Kidney (tissue), 14 donors: ENCODE data around the gene GPRIN3. TPM values are rescaled to one million over a fixed set of nuclear protein-coding genes. Genes with fewer than 3 reads are reported as not detected.
"Not testable (repeated sequence)": the region's sequence is repeated elsewhere in the genome, so short reads cannot be mapped to it uniquely, and the experiment has no call there.

Experiments
- DNase-seq, 5 donors: peaks; one replicate each; pipeline ENCODE4 v3.0.0-alpha.2; 2013 to 2020
- FAIRE-seq: peaks from 2 replicates; lab custom pipeline; 2012; peaks lifted over from hg19 to GRCh38; lab: Jason Lieb, UNC
- H3K27ac ChIP-seq, 2 donors: one replicate each; pipeline ENCODE4 v1.7.0; 2013; ENCODE audit warnings: low read depth in 2 of 2, low read length in 2 of 2, inconsistent platforms in 1 of 2
- H3K27me3 ChIP-seq: one replicate; pipeline ENCODE4 v1.7.1; 2013; ENCODE audit warnings: low read length, inconsistent platforms; ENCODE audit not compliant: control insufficient read depth, insufficient read depth
- H3K36me3 ChIP-seq, 3 donors: one replicate each; pipeline versions ENCODE4 v1.7.0 to v1.7.1; 2013; ENCODE audit warnings: low read length in 3 of 3, control low read depth in 1 of 3, inconsistent platforms in 1 of 3; ENCODE audit not compliant: insufficient read depth in 3 of 3, control insufficient read depth in 2 of 3
- H3K4me1 ChIP-seq, 3 donors: one replicate each; pipeline versions ENCODE4 v1.7.0 to v1.7.1; 2013; ENCODE audit warnings: low read length in 3 of 3, inconsistent platforms in 1 of 3, low read depth in 1 of 3; ENCODE audit not compliant: control insufficient read depth in 2 of 3, insufficient read depth in 2 of 3
- H3K4me3 ChIP-seq, 3 donors: one replicate each; pipeline versions ENCODE4 v1.7.0 to v1.8.1; 2013; ENCODE audit warnings: low read length in 3 of 3, control low read depth in 1 of 3, inconsistent platforms in 1 of 3
- H3K9ac ChIP-seq, 3 donors: one replicate each; pipeline versions ENCODE4 v1.7.0 to v1.7.1; 2013; ENCODE audit warnings: low read length in 3 of 3, control low read depth in 1 of 3, inconsistent platforms in 1 of 3
- H3K9me3 ChIP-seq, 3 donors: one replicate each; pipeline versions ENCODE4 v1.7.0 to v1.7.1; 2013; ENCODE audit warnings: low read length in 3 of 3, control low read depth in 1 of 3, inconsistent platforms in 1 of 3; ENCODE audit not compliant: control insufficient read depth in 2 of 3, insufficient read depth in 1 of 3
- intact Hi-C: fragments of 100-400 bp; cut with DNase I; formaldehyde crosslinking; loops from one replicate; pipeline ENCODE4 v1.11.1; 2022
- polyA plus RNA-seq: library from polyadenylated mRNA; stranded (reverse); fragments of 350-450 nt; fragmentation: Illumina TruSeq; extraction: RNeasy Lipid Tissue Mini Kit (QIAGEN cat#74804); gene quantifications from one replicate; pipeline ENCODE4 v1.2.3, GENCODE V29; 2014; ENCODE audit warnings: low read depth, low replicate concordance; ENCODE audit not compliant: insufficient read depth
- total RNA-seq: library from RNA; stranded (reverse); fragmentation: NEBNext Ultra II Directional; extraction: Animal tissue kit (Norgen Biotek cat#: 25700); gene quantifications from one replicate; pipeline ENCODE4 v1.2.1, GENCODE V29; 2021
- TF ChIP-seq, protein P1 (sequence below): IDR thresholded peaks from 3 replicates; pipeline ENCODE4 v1.5.1; 2012; ENCODE audit warnings: mild to moderate bottlenecking, moderate library complexity, borderline replicate concordance; ENCODE audit not compliant: insufficient read depth; ENCODE audit errors: extremely low read depth
- donor health status: control.
- donor health status: control.
- donor health status: control.
- donor health status: control.
- donor health status: control.
- donor health status: DM: yes; HTN: yes; CAD: no.
- donor health status: Normal renal cell carcinoma (clear cell type).

Gene GPRIN3
- total and polyA plus RNA-seq, 2 donors from 2014 or later: 2.2 to 15.2 TPM

DNA sequence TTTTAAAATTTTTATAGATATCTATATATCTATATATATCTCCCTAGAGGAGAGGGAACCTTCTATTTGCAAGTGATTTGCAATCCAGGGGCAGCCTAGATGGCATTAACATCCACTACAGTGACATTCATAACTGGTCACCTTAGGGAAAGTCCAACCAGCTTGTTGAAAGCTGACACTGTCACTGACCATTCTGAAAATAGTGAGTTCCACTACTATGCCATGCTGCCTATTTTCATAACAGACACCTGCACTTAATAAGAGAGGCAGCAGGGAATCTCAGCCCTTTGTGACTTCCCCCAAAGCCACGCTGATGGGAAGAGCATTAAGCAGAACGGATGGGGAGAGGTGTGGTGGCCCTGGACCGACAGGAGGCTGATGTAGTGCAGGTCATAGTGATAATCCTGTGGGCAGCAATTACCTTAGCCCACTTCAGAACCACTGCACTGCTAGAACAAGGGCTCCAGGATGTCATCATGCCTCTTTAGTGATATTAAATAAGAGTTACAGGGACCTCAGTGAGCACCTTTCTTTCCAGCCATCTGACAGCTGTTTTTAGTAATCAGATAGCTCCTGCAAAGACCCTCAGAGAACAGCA lies 51.3 kb downstream of the GPRIN3 start:
- Histone ChIP-seq H3K4me3 (no peak overlapping the region), H3K9ac (no peak overlapping the region), H3K9me3 (no peaks in the 10 kb centered on the region), H3K36me3 (no peaks in the 10 kb centered on the region), H3K27me3 (no peaks in the 10 kb centered on the region), H3K27ac (no peak overlapping the region), H3K4me1 (peaks cover 0 to 6% (median 0%) of the 10 kb centered on the region in 3 donors)
- DNase-seq (no peak), FAIRE-seq (no peak)
- intact Hi-C loops: no loop called here
- TF ChIP-seq, protein P1, sequence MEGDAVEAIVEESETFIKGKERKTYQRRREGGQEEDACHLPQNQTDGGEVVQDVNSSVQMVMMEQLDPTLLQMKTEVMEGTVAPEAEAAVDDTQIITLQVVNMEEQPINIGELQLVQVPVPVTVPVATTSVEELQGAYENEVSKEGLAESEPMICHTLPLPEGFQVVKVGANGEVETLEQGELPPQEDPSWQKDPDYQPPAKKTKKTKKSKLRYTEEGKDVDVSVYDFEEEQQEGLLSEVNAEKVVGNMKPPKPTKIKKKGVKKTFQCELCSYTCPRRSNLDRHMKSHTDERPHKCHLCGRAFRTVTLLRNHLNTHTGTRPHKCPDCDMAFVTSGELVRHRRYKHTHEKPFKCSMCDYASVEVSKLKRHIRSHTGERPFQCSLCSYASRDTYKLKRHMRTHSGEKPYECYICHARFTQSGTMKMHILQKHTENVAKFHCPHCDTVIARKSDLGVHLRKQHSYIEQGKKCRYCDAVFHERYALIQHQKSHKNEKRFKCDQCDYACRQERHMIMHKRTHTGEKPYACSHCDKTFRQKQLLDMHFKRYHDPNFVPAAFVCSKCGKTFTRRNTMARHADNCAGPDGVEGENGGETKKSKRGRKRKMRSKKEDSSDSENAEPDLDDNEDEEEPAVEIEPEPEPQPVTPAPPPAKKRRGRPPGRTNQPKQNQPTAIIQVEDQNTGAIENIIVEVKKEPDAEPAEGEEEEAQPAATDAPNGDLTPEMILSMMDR: no peak

GRCh38 chr4:89254847-89255246 lies 52.8 kb downstream of the GPRIN3 start:
- Histone ChIP-seq H3K27ac (no peak overlapping the region), H3K27me3 (no peaks in the 10 kb centered on the region), H3K4me1 (peaks cover 0 to 6% (median 0%) of the 10 kb centered on the region in 3 donors), H3K9ac (no peak overlapping the region), H3K9me3 (no peaks in the 10 kb centered on the region), H3K36me3 (peaks cover 0 to 2% (median under 1%) of the 10 kb centered on the region in 3 donors), H3K4me3 (no peak overlapping the region)
- intact Hi-C loops: no loop called here
- TF ChIP-seq, protein P1: peak; percentile 83
- DNase-seq: peak in 1 of 5 donors; percentile 43
- FAIRE-seq: peak; percentile 25

- DNase-seq, H3K9me3 ChIP-seq, H3K36me3 ChIP-seq, H3K27me3 ChIP-seq, H3K27ac ChIP-seq, H3K4me3 ChIP-seq, FAIRE-seq, H3K9ac ChIP-seq, H3K4me1 ChIP-seq, intact Hi-C loops: not testable (repeated sequence)
Observed at GRCh38 chr4:89254347-89254746, 53.3 kb downstream of the GPRIN3 start.

DNA sequence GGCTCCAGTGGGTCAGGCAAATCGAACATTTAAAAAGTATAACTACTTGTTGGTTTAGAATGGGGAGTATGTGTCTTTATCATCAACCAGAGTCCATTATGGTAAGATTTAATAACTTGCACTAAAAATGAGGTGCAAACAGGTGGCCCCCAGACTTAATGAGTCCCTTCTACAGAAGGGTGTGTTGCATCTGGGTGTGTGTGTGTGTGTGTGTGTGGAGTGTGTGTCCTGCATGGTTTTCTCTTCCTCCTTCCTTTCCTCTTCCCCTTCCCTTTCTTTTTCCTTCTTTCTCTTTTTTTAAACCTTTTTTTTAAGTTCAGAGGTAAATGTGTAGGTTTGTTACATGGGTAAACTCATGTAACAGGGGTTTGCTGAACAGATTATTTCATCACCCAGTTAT lies 53.7 kb downstream of the GPRIN3 start:
- peaks cover 0 to 7% (median 0%) of the 10 kb centered on the region in 3 donors for H3K4me1 ChIP-seq
- FAIRE-seq (no peak), DNase-seq (no peak)
- intact Hi-C loops: no loop called here
- TF ChIP-seq, protein P1: no peak
- H3K27ac ChIP-seq: no peak overlapping the region
- H3K27me3 ChIP-seq: no peaks in the 10 kb centered on the region
- H3K9me3 ChIP-seq: no peaks in the 10 kb centered on the region
- no peak overlapping the region for H3K4me3 ChIP-seq
- peaks cover 0 to 11% (median 7%) of the 10 kb centered on the region in 3 donors for H3K36me3 ChIP-seq
- H3K9ac ChIP-seq: no peak overlapping the region
